ENCODE measurements around the gene NPEPL1.
A peak's percentile ranks its signal among the peaks of the same experiment; 100 is the strongest.

Gene NPEPL1

DNA sequence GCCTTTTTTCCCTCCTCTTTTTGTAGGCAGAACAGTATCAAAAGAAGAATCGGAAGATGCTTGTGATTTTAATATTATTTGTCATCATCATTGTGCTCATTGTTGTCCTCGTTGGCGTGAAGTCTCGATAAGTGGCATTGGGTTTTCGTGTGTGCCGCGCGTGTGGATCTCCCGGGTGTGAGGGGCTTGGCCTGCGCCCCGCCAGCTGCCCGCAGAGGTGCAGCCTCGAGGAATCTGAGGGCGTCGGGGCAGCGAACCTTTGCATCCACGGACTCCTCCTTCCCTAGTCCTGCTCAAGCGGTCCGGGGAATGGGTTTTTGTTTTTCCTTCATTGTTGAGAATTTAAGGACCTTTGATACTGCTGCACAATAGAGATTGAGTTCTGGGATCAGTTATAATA is 16.4 kb upstream of the NPEPL1 start:
- Histone ChIP-seq H4K8ac (ENCODE audit: low read length) (no peak overlapping the region), H2BK12ac (ENCODE audit: low read length in 2 of 2) (no peak overlapping the region)
- WGBS: 98% methylated on average over 19 of the region's 19 CpGs

GRCh38 chr20:58677079-58677604 is 15.5 kb upstream of the NPEPL1 start:
- no peak overlapping the region for H2BK5ac ChIP-seq (ENCODE audit: low read depth, low read length, poor library complexity, severe bottlenecking)
- 100% methylated on average over 1 of the region's 5 CpGs for WGBS
- H3K27me3 ChIP-seq (ENCODE audit: control insufficient read depth in 1 of 2, insufficient read depth in 1 of 2, low read length in 2 of 2): no peaks in the 10 kb centered on the region
- H3K9ac ChIP-seq (ENCODE audit: low read length): no peak overlapping the region
- H3K4me1 ChIP-seq (ENCODE audit: control insufficient read depth, insufficient read depth, low read depth, low read length): peaks cover 3% of the 10 kb centered on the region
- H4K91ac ChIP-seq (ENCODE audit: low read length): no peak overlapping the region
- H3K14ac ChIP-seq (ENCODE audit: low read length in 2 of 2): no peak overlapping the region
- H3K27ac ChIP-seq (ENCODE audit: low read length, poor library complexity, severe bottlenecking): no peak overlapping the region
- H3K36me3 ChIP-seq (ENCODE audit: control insufficient read depth in 1 of 2, insufficient read depth in 2 of 2, low read depth in 1 of 2, low read length in 2 of 2): peaks cover 31 to 87% of the 10 kb centered on the region in 2 experiments
- H3K18ac ChIP-seq (ENCODE audit: low read depth in 1 of 2, low read length in 2 of 2): no peak overlapping the region
- no peak overlapping the region for H3K4ac ChIP-seq (ENCODE audit: low read depth in 1 of 2, low read length in 2 of 2)
- no peak overlapping the region for H3K4me3 ChIP-seq (ENCODE audit: insufficient read depth in 1 of 2, low read depth in 1 of 2, low read length in 2 of 2)
- no peak for DNase-seq
- H2BK12ac ChIP-seq (ENCODE audit: low read length in 2 of 2): no peak overlapping the region
- H2BK15ac ChIP-seq (ENCODE audit: low read depth, poor library complexity, severe bottlenecking): no peak overlapping the region
- no peak overlapping the region for H2AK5ac ChIP-seq (ENCODE audit: low read length, severe bottlenecking)
- no peak overlapping the region for H3K23ac ChIP-seq (ENCODE audit: low read length in 2 of 2)
- H3K79me1 ChIP-seq (replicated peaks; ENCODE audit: low read length, poor library complexity, severe bottlenecking): peaks cover 34% of the 10 kb centered on the region
- H4K8ac ChIP-seq (ENCODE audit: low read length): no peak overlapping the region
- no peak overlapping the region for H2BK120ac ChIP-seq (ENCODE audit: low read depth, low read length)
- H3K9me3 ChIP-seq (ENCODE audit: control insufficient read depth, low read length): no peaks in the 10 kb centered on the region
- no peak overlapping the region for H3K4me2 ChIP-seq (ENCODE audit: low read length, poor library complexity, severe bottlenecking)
- no peak overlapping the region for H2AFZ ChIP-seq (ENCODE audit: low read depth, low read length)

More for the DNA sequence above, 16.4 kb upstream of the NPEPL1 start:
- H3K23ac ChIP-seq (ENCODE audit: low read length in 2 of 2): no peak overlapping the region
- peaks cover 31 to 89% of the 10 kb centered on the region in 2 experiments for H3K36me3 ChIP-seq (ENCODE audit: control insufficient read depth in 1 of 2, insufficient read depth in 2 of 2, low read depth in 1 of 2, low read length in 2 of 2)
- no peak overlapping the region for H2BK15ac ChIP-seq (ENCODE audit: low read depth, poor library complexity, severe bottlenecking)
- no peak overlapping the region for H3K18ac ChIP-seq (ENCODE audit: low read depth in 1 of 2, low read length in 2 of 2)
- no peak overlapping the region for H2AFZ ChIP-seq (ENCODE audit: low read depth, low read length)
- H4K91ac ChIP-seq (ENCODE audit: low read length): no peak overlapping the region
- H3K9me3 ChIP-seq (ENCODE audit: control insufficient read depth, low read length): no peaks in the 10 kb centered on the region
- H3K27ac ChIP-seq (ENCODE audit: low read length, poor library complexity, severe bottlenecking): no peak overlapping the region
- H3K9ac ChIP-seq (ENCODE audit: low read length): no peak overlapping the region
- H2BK120ac ChIP-seq (ENCODE audit: low read depth, low read length): no peak overlapping the region
- DNase-seq: no peak
- H2AK5ac ChIP-seq (ENCODE audit: low read length, severe bottlenecking): no peak overlapping the region
- peaks cover 3% of the 10 kb centered on the region for H3K4me1 ChIP-seq (ENCODE audit: control insufficient read depth, insufficient read depth, low read depth, low read length)
- H2BK5ac ChIP-seq (ENCODE audit: low read depth, low read length, poor library complexity, severe bottlenecking): no peak overlapping the region
- no peak overlapping the region for H3K14ac ChIP-seq (ENCODE audit: low read length in 2 of 2)
- H3K79me1 ChIP-seq (replicated peaks; ENCODE audit: low read length, poor library complexity, severe bottlenecking): peaks cover 30% of the 10 kb centered on the region
- H3K4ac ChIP-seq (ENCODE audit: low read depth in 1 of 2, low read length in 2 of 2): no peak overlapping the region
- no peak overlapping the region for H3K4me3 ChIP-seq (ENCODE audit: insufficient read depth in 1 of 2, low read depth in 1 of 2, low read length in 2 of 2)
- H3K27me3 ChIP-seq (ENCODE audit: control insufficient read depth in 1 of 2, insufficient read depth in 1 of 2, low read length in 2 of 2): no peaks in the 10 kb centered on the region
- H3K4me2 ChIP-seq (ENCODE audit: low read length, poor library complexity, severe bottlenecking): no peak overlapping the region

- Histone ChIP-seq H3K18ac (ENCODE audit: low read depth in 1 of 2, low read length in 2 of 2) (no peak overlapping the region), H2BK12ac (ENCODE audit: low read length in 2 of 2) (no peak overlapping the region), H3K27me3 (ENCODE audit: control insufficient read depth in 1 of 2, insufficient read depth in 1 of 2, low read length in 2 of 2) (no peaks in the 10 kb centered on the region), H2BK15ac (ENCODE audit: low read depth, poor library complexity, severe bottlenecking) (no peak overlapping the region), H3K27ac (ENCODE audit: low read length, poor library complexity, severe bottlenecking) (no peak overlapping the region), H3K36me3 (ENCODE audit: control insufficient read depth in 1 of 2, insufficient read depth in 2 of 2, low read depth in 1 of 2, low read length in 2 of 2) (peaks cover 31 to 81% of the 10 kb centered on the region in 2 experiments), H3K4me2 (ENCODE audit: low read length, poor library complexity, severe bottlenecking) (no peak overlapping the region), H3K79me1 (replicated peaks; ENCODE audit: low read length, poor library complexity, severe bottlenecking) (peaks cover 31% of the 10 kb centered on the region), H2AFZ (ENCODE audit: low read depth, low read length) (no peak overlapping the region), H3K4ac (ENCODE audit: low read depth in 1 of 2, low read length in 2 of 2) (no peak overlapping the region), H3K9me3 (ENCODE audit: control insufficient read depth, low read length) (no peaks in the 10 kb centered on the region), H3K14ac (ENCODE audit: low read length in 2 of 2) (no peak overlapping the region), H2AK5ac (ENCODE audit: low read length, severe bottlenecking) (no peak overlapping the region), H2BK120ac (ENCODE audit: low read depth, low read length) (no peak overlapping the region), H3K4me1 (ENCODE audit: control insufficient read depth, insufficient read depth, low read depth, low read length) (peaks cover 3% of the 10 kb centered on the region), H4K8ac (ENCODE audit: low read length) (no peak overlapping the region), H3K9ac (ENCODE audit: low read length) (no peak overlapping the region), H3K23ac (ENCODE audit: low read length in 2 of 2) (no peak overlapping the region), H4K91ac (ENCODE audit: low read length) (no peak overlapping the region), H3K4me3 (ENCODE audit: insufficient read depth in 1 of 2, low read depth in 1 of 2, low read length in 2 of 2) (no peak overlapping the region), H2BK5ac (ENCODE audit: low read depth, low read length, poor library complexity, severe bottlenecking) (no peak overlapping the region)
- WGBS: 95% methylated on average over 5 of the region's 5 CpGs
- no peak for DNase-seq
Observed at GRCh38 chr20:58677808-58678207, 14.8 kb upstream of the NPEPL1 start.

DNA sequence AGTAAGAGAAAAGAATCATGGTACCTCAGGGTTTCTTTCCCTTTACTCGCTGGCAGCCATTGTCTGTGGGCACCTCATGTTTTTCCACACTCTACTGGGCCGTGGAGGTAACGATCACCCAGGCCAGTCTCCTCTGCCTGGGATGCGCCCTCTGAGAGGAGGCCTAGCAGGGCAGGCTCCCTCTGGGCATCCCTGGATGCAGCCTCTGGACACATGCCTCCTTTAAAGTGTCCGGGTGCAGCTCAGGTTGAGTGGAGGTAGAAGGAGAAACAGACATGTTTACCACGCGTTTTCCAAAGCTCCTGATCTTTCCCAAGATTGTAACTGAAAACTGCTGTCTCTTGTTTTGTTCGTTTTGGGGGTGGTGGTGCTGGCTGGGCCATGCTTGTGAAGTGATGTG is 13.8 kb upstream of the NPEPL1 start:
- no peak overlapping the region for H3K27ac ChIP-seq (ENCODE audit: low read length, poor library complexity, severe bottlenecking)
- no peak for DNase-seq
- no peak overlapping the region for H4K91ac ChIP-seq (ENCODE audit: low read length)
- no peak overlapping the region for H3K4me2 ChIP-seq (ENCODE audit: low read length, poor library complexity, severe bottlenecking)
- H2AFZ ChIP-seq (ENCODE audit: low read depth, low read length): no peak overlapping the region
- H2BK12ac ChIP-seq (ENCODE audit: low read length in 2 of 2): no peak overlapping the region
- H3K14ac ChIP-seq (ENCODE audit: low read length in 2 of 2): no peak overlapping the region
- no peaks in the 10 kb centered on the region for H3K9me3 ChIP-seq (ENCODE audit: control insufficient read depth, low read length)
- H3K4me3 ChIP-seq (ENCODE audit: insufficient read depth in 1 of 2, low read depth in 1 of 2, low read length in 2 of 2): no peak overlapping the region
- peak overlapping the region; percentile 62 for H4K8ac ChIP-seq (ENCODE audit: low read length)
- no peak overlapping the region for H3K18ac ChIP-seq (ENCODE audit: low read depth in 1 of 2, low read length in 2 of 2)
- 94% methylated on average over 8 of the region's 8 CpGs for WGBS
- no peaks in the 10 kb centered on the region for H3K27me3 ChIP-seq (ENCODE audit: control insufficient read depth in 1 of 2, insufficient read depth in 1 of 2, low read length in 2 of 2)
- H3K36me3 ChIP-seq (ENCODE audit: control insufficient read depth in 1 of 2, insufficient read depth in 2 of 2, low read depth in 1 of 2, low read length in 2 of 2): peaks cover 27 to 71% of the 10 kb centered on the region in 2 experiments
- peaks cover 5% of the 10 kb centered on the region for H3K4me1 ChIP-seq (ENCODE audit: control insufficient read depth, insufficient read depth, low read depth, low read length)
- no peak overlapping the region for H3K9ac ChIP-seq (ENCODE audit: low read length)
- peaks cover 30% of the 10 kb centered on the region for H3K79me1 ChIP-seq (replicated peaks; ENCODE audit: low read length, poor library complexity, severe bottlenecking)
- no peak overlapping the region for H2BK120ac ChIP-seq (ENCODE audit: low read depth, low read length)
- no peak overlapping the region for H2BK5ac ChIP-seq (ENCODE audit: low read depth, low read length, poor library complexity, severe bottlenecking)
- H3K4ac ChIP-seq (ENCODE audit: low read depth in 1 of 2, low read length in 2 of 2): no peak overlapping the region
- no peak overlapping the region for H3K23ac ChIP-seq (ENCODE audit: low read length in 2 of 2)
- peak overlapping the region; percentile 42 for H2AK5ac ChIP-seq (ENCODE audit: low read length, severe bottlenecking)
- H2BK15ac ChIP-seq (ENCODE audit: low read depth, poor library complexity, severe bottlenecking): no peak overlapping the region

Measured in mesenchymal stem cell (in vitro differentiated cells and primary cell).